Uterus (tissue), 4 donors: ENCODE data around the gene IL32. TPM values are rescaled to one million over a fixed set of nuclear protein-coding genes. Genes with fewer than 3 reads are reported as not detected.
A peak's percentile ranks its signal among the peaks of the same experiment; 100 is the strongest.

Experiments
- DNase-seq, 2 donors: peaks; one replicate each; pipeline ENCODE4 v3.0.0-alpha.2; 2019 to 2020
- H3K27ac ChIP-seq, 2 donors: fragments of 200-600 bp; sonication (generic); 1 replicate in 1 of 2; 2 replicates in 1 of 2; pipeline ENCODE4 v1.5.1; 2016 to 2018
- H3K27me3 ChIP-seq, 2 donors: fragments of 200-600 bp; sonication (generic); one replicate each; pipeline ENCODE4 v1.5.1; 2018 to 2019; ENCODE audit warnings: control low read depth in 1 of 2
- H3K36me3 ChIP-seq, 2 donors: fragments of 200-600 bp; sonication (generic); one replicate each; pipeline ENCODE4 v1.5.1; 2019; ENCODE audit warnings: control low read depth in 1 of 2
- H3K4me1 ChIP-seq, 2 donors: fragments of 200-600 bp; sonication (generic); one replicate each; pipeline ENCODE4 v1.5.1; 2018 to 2019; ENCODE audit warnings: control low read depth in 1 of 2
- H3K4me3 ChIP-seq, 2 donors: fragments of 200-600 bp; sonication (generic); 1 replicate in 1 of 2; 2 replicates in 1 of 2; pipeline ENCODE4 v1.5.1; 2018 to 2019; ENCODE audit warnings: mild to moderate bottlenecking in 1 of 2
- H3K9me3 ChIP-seq, 2 donors: fragments of 200-600 bp; sonication (generic); one replicate each; pipeline ENCODE4 v1.5.1; 2019; ENCODE audit warnings: control low read depth in 1 of 2
- CTCF ChIP-seq, 4 experiments: fragments of 200-600 bp in 2 of 4; fragments of 450-650 bp in 2 of 4; sonication (generic) in 2 of 4; IDR thresholded peaks; one replicate each; pipeline ENCODE4 v1.5.1; 2016 to 2019; ENCODE audit warnings: antibody characterized with exemption in 4 of 4, mild to moderate bottlenecking in 2 of 4, moderate library complexity in 1 of 4
- POLR2A ChIP-seq, 2 donors: fragments of 450-650 bp; IDR thresholded peaks; one replicate each; pipeline ENCODE4 v1.6.1; 2016; ENCODE audit warnings: antibody characterized with exemption in 2 of 2, mild to moderate bottlenecking in 1 of 2, moderate library complexity in 1 of 2
- intact Hi-C: fragments of 100-400 bp; cut with DNase I; formaldehyde crosslinking; loops from one replicate; pipeline ENCODE4 v1.15.1; 2023; ENCODE audit warnings: low total_unique reads
- total RNA-seq, 4 donors: library from RNA; depleted of rRNA in 3 of 4; stranded (reverse); fragments of >200 nt in 3 of 4; gene quantifications; one replicate each; pipeline versions ENCODE4 v1.1.0 to v1.2.4, GENCODE V29; 2014 to 2023
- donor health status: DM: yes; HTN: yes; CAD: no.

The IL32 gene
- total RNA-seq, 4 donors from 2014 or later: 7.5 to 37.1 (median 20.9) TPM

GRCh38 chr16:3099395-3099731 is 33.9 kb downstream of the IL32 start:
- H3K4me3 ChIP-seq: no peak overlapping the region
- no peaks in the 10 kb centered on the region for H3K27me3 ChIP-seq
- H3K4me1 ChIP-seq: no peaks in the 10 kb centered on the region
- intact Hi-C loops: no loop called here
- DNase-seq: no peak
- no peaks in the 10 kb centered on the region for H3K9me3 ChIP-seq
- H3K36me3 ChIP-seq: no peaks in the 10 kb centered on the region
- no peak for TF ChIP-seq CTCF (IDR thresholded peaks at IDR 0.05)
- no peak for TF ChIP-seq POLR2A (IDR thresholded peaks at IDR 0.05)
- no peak overlapping the region for H3K27ac ChIP-seq

GRCh38 chr16:3099732-3100499 is 34.5 kb downstream of the IL32 start:
- Histone ChIP-seq H3K27ac (no peak overlapping the region), H3K36me3 (no peaks in the 10 kb centered on the region), H3K27me3 (no peaks in the 10 kb centered on the region), H3K4me1 (no peaks in the 10 kb centered on the region), H3K4me3 (no peak overlapping the region), H3K9me3 (no peaks in the 10 kb centered on the region)
- no peak for TF ChIP-seq CTCF (IDR thresholded peaks at IDR 0.05)
- TF ChIP-seq POLR2A (IDR thresholded peaks at IDR 0.05): no peak
- intact Hi-C loops: no loop called here
- DNase-seq: peak; percentile 65 to 83

- Histone ChIP-seq H3K27me3 (no peaks in the 10 kb centered on the region), H3K9me3 (no peaks in the 10 kb centered on the region), H3K4me3 (no peak overlapping the region), H3K4me1 (no peaks in the 10 kb centered on the region), H3K27ac (peak overlapping the region in 1 of 2 donors; percentile 16), H3K36me3 (no peaks in the 10 kb centered on the region)
- no peak for DNase-seq
- peak in 1 of 4 experiments; percentile 38 for TF ChIP-seq CTCF (IDR thresholded peaks at IDR 0.05)
- no peak for TF ChIP-seq POLR2A (IDR thresholded peaks at IDR 0.05)
- intact Hi-C loops: no loop called here
Measured at GRCh38 chr16:3101018-3101840, 35.8 kb downstream of the IL32 start.

GRCh38 chr16:3101841-3102470 is 36.5 kb downstream of the IL32 start:
- intact Hi-C loops: no loop called here
- DNase-seq: no peak
- Histone ChIP-seq H3K27ac (peak overlapping the region in 1 of 2 donors; percentile 16), H3K4me1 (peaks cover 0 to 2% of the 10 kb centered on the region in 2 donors), H3K27me3 (no peaks in the 10 kb centered on the region), H3K9me3 (no peaks in the 10 kb centered on the region), H3K36me3 (no peaks in the 10 kb centered on the region), H3K4me3 (no peak overlapping the region)
- TF ChIP-seq CTCF (IDR thresholded peaks at IDR 0.05) (no peak), POLR2A (IDR thresholded peaks at IDR 0.05) (no peak)
